ENCODE data around the gene RFFL. TPM values are rescaled to one million over a fixed set of nuclear protein-coding genes. Genes with fewer than 3 reads are reported as not detected.

The RFFL gene
- total and polyA plus RNA-seq, 9 of the 15 experiments (the other 6 are each of a cell fraction or from before 2014, with no cell fraction given), result 3.4 to 18.1 (median 12.8) TPM

- in situ Hi-C loops (cut with MboI) (no loop called here), intact Hi-C loops (cut with micrococcal nuclease) (no loop called here)
- H2AFZ ChIP-seq (ENCODE audit: low read depth, low read length), result no peak overlapping the region
- FAIRE-seq (no peak), ATAC-seq (no peak), DNase-seq (ENCODE audit: extremely low read depth in 1 of 4, low spot score in 3 of 4) (no peak)
- no peaks in the 10 kb centered on the region for H3K4me1 ChIP-seq (replicated peaks in 1 of 2; ENCODE audit: control insufficient read depth in 2 of 2, insufficient read depth in 2 of 2, low read length in 2 of 2)
- H3K9ac ChIP-seq (ENCODE audit: insufficient read depth in 1 of 2, low read depth in 2 of 2, low read length in 2 of 2), result no peak overlapping the region
- no peaks in the 10 kb centered on the region for H3K79me2 ChIP-seq (ENCODE audit: control insufficient read depth, insufficient read depth, low read length)
- H3K27me3 ChIP-seq (ENCODE audit: control insufficient read depth in 2 of 2, insufficient read depth in 2 of 2, low read length in 2 of 2), result no peaks in the 10 kb centered on the region
- no peaks in the 10 kb centered on the region for H3K9me3 ChIP-seq (replicated peaks; ENCODE audit: control insufficient read depth, insufficient read depth, low read depth, low read length)
- TF ChIP-seq ZNF57 (CRISPR knock-in tag; IDR thresholded peaks at IDR 0.05), result no peak
- no peak for TF ChIP-seq ZNF764 (CRISPR knock-in tag; IDR thresholded peaks at IDR 0.05; ENCODE audit: low read depth)
- no peak for TF ChIP-seq SP1 (CRISPR knock-in tag; IDR thresholded peaks at IDR 0.05)
- TF ChIP-seq, protein P1, sequence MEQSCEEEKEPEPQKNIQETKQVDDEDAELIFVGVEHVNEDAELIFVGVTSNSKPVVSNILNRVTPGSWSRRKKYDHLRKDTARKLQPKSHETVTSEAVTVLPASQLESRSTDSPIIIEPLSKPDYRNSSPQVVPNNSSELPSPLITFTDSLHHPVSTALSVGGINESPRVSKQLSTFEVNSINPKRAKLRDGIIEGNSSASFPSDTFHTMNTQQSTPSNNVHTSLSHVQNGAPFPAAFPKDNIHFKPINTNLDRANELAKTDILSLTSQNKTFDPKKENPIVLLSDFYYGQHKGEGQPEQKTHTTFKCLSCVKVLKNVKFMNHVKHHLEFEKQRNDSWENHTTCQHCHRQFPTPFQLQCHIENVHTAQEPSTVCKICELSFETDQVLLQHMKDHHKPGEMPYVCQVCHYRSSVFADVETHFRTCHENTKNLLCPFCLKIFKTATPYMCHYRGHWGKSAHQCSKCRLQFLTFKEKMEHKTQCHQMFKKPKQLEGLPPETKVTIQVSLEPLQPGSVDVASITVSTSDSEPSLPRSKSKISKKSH (CRISPR knock-in tag; IDR thresholded peaks at IDR 0.05), result no peak
- no peak for TF ChIP-seq HMG20B (CRISPR knock-in tag; IDR thresholded peaks at IDR 0.05)
- no peak for TF ChIP-seq ZZZ3 (IDR thresholded peaks at IDR 0.05)
- TF ChIP-seq BCLAF1 (IDR thresholded peaks at IDR 0.05; ENCODE audit: borderline replicate concordance in 1 of 2, control insufficient read depth in 1 of 2, low read depth in 2 of 2, low read length in 1 of 2), result no peak
- TF ChIP-seq HDAC8 (tag; IDR thresholded peaks at IDR 0.05), result no peak
- no TSS peak for BruUV-seq (replicated peaks)
- H3K27ac ChIP-seq (ENCODE audit: extremely low read depth, low read depth, low read length), result no peak overlapping the region
- no peak overlapping the region for H3K4me3 ChIP-seq
- H3K9me1 ChIP-seq (ENCODE audit: control insufficient read depth, insufficient read depth, low read length), result no peaks in the 10 kb centered on the region
- ChIA-PET CTCF (ENCODE audit: low intra/inter-chr PET ratio) (no interaction called here), POLR2A (interaction anchor here (1.4 kb wide), 1 partner anchor 10 kb away, joined by 3 read pairs; no protein-coding TSS in a partner anchor)
- WGBS (ENCODE audit: insufficient coverage, low coverage, missing lambda C conversion rate), result 80% methylated on average over 4 of the region's 4 CpGs
- no peaks in the 10 kb centered on the region for H4K20me1 ChIP-seq (replicated peaks; ENCODE audit: control insufficient read depth, insufficient read depth, low read length)
- H3K36me3 ChIP-seq (ENCODE audit: control insufficient read depth, insufficient read depth, low read length), result peaks cover 34% of the 10 kb centered on the region
- no peak overlapping the region for H3K4me2 ChIP-seq (ENCODE audit: insufficient read depth, low read length)
Observed at GRCh38 chr17:35017021-35017420, 46.5 kb downstream of the RFFL start.

All from K562 (cell line).